Panc1 (cell line): ENCODE data around the gene SHB. TPM values are rescaled to one million over a fixed set of nuclear protein-coding genes. Genes with fewer than 3 reads are reported as not detected.

ENCODE experiments used
- ATAC-seq: fragments of 200-7000 bp; cut with Tn5 transposase; 2 replicates; pipeline ENCODE4 v1.9.1; 2020; ENCODE audit warnings: mild to moderate bottlenecking, moderate library complexity
- BruUV-seq: library from RNA; stranded (reverse); fragments of 400-500 nt; replicated peaks from 2 replicates; lab custom pipeline; 2021; lab: Mats Ljungman, UMichigan
- CTCF ChIA-PET: fragments of 300-600 bp; sonication (Branson Sonifier 250); formaldehyde crosslinking; loops from one replicate; lab custom pipeline; 2022; ENCODE audit warnings: antibody characterized with exemption; lab: Charles Lee
- POLR2A ChIA-PET: fragments of 300-600 bp; sonication (Branson Sonifier 250); formaldehyde crosslinking; loops from one replicate; lab custom pipeline; 2022; ENCODE audit warnings: antibody characterized with exemption; lab: Charles Lee
- DNase-seq: peaks from one replicate; pipeline ENCODE4 v3.0.0-alpha.2; 2010; ENCODE audit warnings: low read depth, low spot score
- H3K27ac ChIP-seq: 2 replicates; pipeline ENCODE4 v1.5.1; 2011; ENCODE audit warnings: mild to moderate bottlenecking, low read length, inconsistent platforms
- H3K27me3 ChIP-seq: fragments of 200-500 bp; sonication (Bioruptor generic); 2 replicates; pipeline ENCODE4 v1.6.0; 2014; ENCODE audit warnings: low read length, inconsistent platforms; ENCODE audit not compliant: control insufficient read depth, insufficient read depth
- H3K36me3 ChIP-seq: fragments of 200-500 bp; sonication (Bioruptor generic); 2 replicates; pipeline ENCODE4 v1.5.1; 2014; ENCODE audit warnings: inconsistent platforms, mild to moderate bottlenecking, low read length, moderate library complexity; ENCODE audit not compliant: control insufficient read depth, insufficient read depth
- H3K4me1 ChIP-seq: 2 replicates; pipeline ENCODE4 v1.5.1; 2011; ENCODE audit warnings: inconsistent platforms, mild to moderate bottlenecking, low read length, moderate library complexity; ENCODE audit not compliant: control insufficient read depth, insufficient read depth
- H3K4me3 ChIP-seq, 2 experiments: 2 replicates each; pipeline ENCODE4 v1.5.1; 2011 to 2012; ENCODE audit warnings: low read depth in 2 of 2, low read length in 2 of 2, mild to moderate bottlenecking in 2 of 2, inconsistent platforms in 1 of 2, moderate library complexity in 1 of 2
- H3K9me3 ChIP-seq: fragments of 200-500 bp; sonication (Bioruptor generic); 2 replicates; pipeline ENCODE4 v1.5.1; 2014; ENCODE audit warnings: low read depth, mild to moderate bottlenecking, inconsistent platforms, low read length, moderate library complexity; ENCODE audit not compliant: control insufficient read depth, insufficient read depth
- POLR2AphosphoS5 ChIP-seq: IDR thresholded peaks from 2 replicates; pipeline ENCODE4 v1.6.1; 2012; ENCODE audit warnings: mild to moderate bottlenecking, low read depth, low read length, moderate library complexity
- SIN3A ChIP-seq: IDR thresholded peaks from 2 replicates; pipeline ENCODE4 v1.6.1; 2012; ENCODE audit warnings: low read depth, mild to moderate bottlenecking, low read length, moderate library complexity, borderline replicate concordance; ENCODE audit not compliant: insufficient read depth
- TCF7L2 ChIP-seq: IDR thresholded peaks from 2 replicates; pipeline ENCODE4 v1.6.1; 2011; ENCODE audit warnings: mild to moderate bottlenecking, low read depth, low read length, inconsistent platforms
- in situ Hi-C: cut with HindIII; loops from 2 replicates; pipeline ENCODE4 v1.10.0; 2016; ENCODE audit warnings: low sequenced_read_pairs, low pct_unique_long_range_greater_than_20kb
- intact Hi-C: fragments of 100-400 bp; cut with micrococcal nuclease; formaldehyde crosslinking; loops from one replicate; pipeline ENCODE4 v1.10.0; 2022; ENCODE audit not compliant: unreplicated experiment
- total RNA-seq: library from RNA; stranded (reverse); gene quantifications from one replicate; pipeline ENCODE4 v1.2.1, GENCODE V29; 2021; ENCODE audit not compliant: unreplicated experiment
- TF ChIP-seq, protein P1 (sequence below): fragments of 450-650 bp; IDR thresholded peaks from 2 replicates; pipeline ENCODE4 v1.5.1; 2017; ENCODE audit warnings: mild to moderate bottlenecking
- TF ChIP-seq, protein P2 (sequence below), 2 experiments: IDR thresholded peaks; 2 replicates each; pipeline ENCODE4 v1.6.1; 2011 to 2012; ENCODE audit warnings: low read depth in 2 of 2, control low read depth in 1 of 2, low read length in 1 of 2, mild to moderate bottlenecking in 1 of 2, moderate library complexity in 1 of 2; ENCODE audit not compliant: insufficient read depth in 1 of 2

SHB gene
- total RNA-seq, 1 experiment from 2014 or later: 59.9 TPM

DNA sequence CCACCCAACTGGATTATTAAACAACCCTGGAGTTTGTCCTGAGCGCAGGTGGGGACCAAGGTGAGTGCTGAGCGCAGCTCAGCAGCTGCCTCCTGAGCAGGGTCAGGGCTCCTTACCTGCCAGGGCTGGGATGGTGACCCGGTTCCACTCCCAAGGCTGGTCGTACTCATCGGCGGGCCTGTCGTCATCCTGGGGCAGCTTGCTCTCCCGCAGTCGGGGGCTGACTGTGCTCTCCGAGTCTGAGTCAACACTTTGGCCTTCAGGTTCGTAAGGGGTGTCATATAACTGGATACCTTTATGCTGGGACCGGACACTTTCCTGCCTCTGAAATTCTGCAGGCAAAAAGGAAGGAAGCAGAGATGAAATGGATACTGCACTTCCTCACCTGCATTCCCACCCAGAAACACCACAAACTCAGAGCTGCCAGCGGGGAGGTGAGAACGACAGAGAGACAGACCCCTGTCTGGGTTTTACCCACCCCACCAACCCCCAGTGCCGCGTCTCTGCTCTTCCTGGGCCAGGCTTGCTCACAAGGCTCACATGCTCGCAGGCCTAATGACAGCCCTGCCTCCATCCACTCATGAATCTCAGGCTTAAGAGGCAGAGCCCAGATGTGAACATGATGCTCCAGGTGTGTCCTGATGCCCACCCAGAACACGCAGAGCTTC, 94.4 kb downstream of the SHB start:
- no TSS peak for BruUV-seq
- ATAC-seq (peak; percentile 49; the same call in 1 of the 2 replicates), DNase-seq (no peak)
- Histone ChIP-seq H3K4me1 (peaks cover 24% of the 10 kb centered on the region), H3K27ac (peak overlapping the region; percentile 29; the same call in 1 of the 2 replicates), H3K27me3 (no peaks in the 10 kb centered on the region), H3K4me3 (no peak overlapping the region), H3K36me3 (peaks cover 4% of the 10 kb centered on the region; the same call in 1 of the 2 replicates), H3K9me3 (no peaks in the 10 kb centered on the region)
- in situ Hi-C loops: no loop called here
- intact Hi-C loops: no loop called here
- ChIA-PET CTCF (no interaction called here), POLR2A (interaction anchor here (0.7 kb wide), 1 partner anchor 194 kb away, joined by 3 read pairs; no protein-coding TSS in a partner anchor)
- TF ChIP-seq TCF7L2 (no peak), POLR2AphosphoS5 (0 out of 2 replicates have a peak, but pooled peaks have one; percentile 9)
- TF ChIP-seq, protein P1, sequence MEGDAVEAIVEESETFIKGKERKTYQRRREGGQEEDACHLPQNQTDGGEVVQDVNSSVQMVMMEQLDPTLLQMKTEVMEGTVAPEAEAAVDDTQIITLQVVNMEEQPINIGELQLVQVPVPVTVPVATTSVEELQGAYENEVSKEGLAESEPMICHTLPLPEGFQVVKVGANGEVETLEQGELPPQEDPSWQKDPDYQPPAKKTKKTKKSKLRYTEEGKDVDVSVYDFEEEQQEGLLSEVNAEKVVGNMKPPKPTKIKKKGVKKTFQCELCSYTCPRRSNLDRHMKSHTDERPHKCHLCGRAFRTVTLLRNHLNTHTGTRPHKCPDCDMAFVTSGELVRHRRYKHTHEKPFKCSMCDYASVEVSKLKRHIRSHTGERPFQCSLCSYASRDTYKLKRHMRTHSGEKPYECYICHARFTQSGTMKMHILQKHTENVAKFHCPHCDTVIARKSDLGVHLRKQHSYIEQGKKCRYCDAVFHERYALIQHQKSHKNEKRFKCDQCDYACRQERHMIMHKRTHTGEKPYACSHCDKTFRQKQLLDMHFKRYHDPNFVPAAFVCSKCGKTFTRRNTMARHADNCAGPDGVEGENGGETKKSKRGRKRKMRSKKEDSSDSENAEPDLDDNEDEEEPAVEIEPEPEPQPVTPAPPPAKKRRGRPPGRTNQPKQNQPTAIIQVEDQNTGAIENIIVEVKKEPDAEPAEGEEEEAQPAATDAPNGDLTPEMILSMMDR: no peak
- TF ChIP-seq, protein P2, sequence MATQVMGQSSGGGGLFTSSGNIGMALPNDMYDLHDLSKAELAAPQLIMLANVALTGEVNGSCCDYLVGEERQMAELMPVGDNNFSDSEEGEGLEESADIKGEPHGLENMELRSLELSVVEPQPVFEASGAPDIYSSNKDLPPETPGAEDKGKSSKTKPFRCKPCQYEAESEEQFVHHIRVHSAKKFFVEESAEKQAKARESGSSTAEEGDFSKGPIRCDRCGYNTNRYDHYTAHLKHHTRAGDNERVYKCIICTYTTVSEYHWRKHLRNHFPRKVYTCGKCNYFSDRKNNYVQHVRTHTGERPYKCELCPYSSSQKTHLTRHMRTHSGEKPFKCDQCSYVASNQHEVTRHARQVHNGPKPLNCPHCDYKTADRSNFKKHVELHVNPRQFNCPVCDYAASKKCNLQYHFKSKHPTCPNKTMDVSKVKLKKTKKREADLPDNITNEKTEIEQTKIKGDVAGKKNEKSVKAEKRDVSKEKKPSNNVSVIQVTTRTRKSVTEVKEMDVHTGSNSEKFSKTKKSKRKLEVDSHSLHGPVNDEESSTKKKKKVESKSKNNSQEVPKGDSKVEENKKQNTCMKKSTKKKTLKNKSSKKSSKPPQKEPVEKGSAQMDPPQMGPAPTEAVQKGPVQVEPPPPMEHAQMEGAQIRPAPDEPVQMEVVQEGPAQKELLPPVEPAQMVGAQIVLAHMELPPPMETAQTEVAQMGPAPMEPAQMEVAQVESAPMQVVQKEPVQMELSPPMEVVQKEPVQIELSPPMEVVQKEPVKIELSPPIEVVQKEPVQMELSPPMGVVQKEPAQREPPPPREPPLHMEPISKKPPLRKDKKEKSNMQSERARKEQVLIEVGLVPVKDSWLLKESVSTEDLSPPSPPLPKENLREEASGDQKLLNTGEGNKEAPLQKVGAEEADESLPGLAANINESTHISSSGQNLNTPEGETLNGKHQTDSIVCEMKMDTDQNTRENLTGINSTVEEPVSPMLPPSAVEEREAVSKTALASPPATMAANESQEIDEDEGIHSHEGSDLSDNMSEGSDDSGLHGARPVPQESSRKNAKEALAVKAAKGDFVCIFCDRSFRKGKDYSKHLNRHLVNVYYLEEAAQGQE (IDR thresholded peaks at IDR 0.05; ENCODE audit: insufficient read depth in 1 of 2, low read depth in 2 of 2, low read length in 1 of 2): no peak

DNA sequence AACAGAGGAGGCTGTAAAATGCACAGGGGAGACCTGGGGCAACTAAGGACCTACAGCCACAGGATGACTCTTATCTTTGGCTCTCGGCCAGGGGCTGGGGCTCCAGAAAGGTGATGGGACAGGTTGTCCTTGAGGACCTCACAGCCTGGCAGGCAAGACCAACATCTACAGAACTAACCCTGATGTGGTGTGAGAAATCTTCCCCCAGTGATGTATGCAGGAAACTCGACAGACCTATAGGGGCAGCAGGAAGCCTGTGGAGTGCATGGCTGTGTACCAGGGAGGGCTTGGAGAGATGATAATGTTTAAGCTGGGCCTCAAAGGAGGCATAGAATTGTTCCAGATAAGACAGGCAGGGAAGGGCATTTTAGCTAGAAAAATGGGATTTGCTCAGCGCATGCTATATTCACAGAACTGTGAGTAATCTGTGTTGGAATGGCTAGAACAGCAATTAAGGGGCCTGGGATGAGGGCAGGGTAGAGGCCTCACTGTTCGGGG, 96.6 kb downstream of the SHB start:
- intact Hi-C loops: no loop called here
- in situ Hi-C loops: no loop called here
- Histone ChIP-seq H3K27me3 (no peaks in the 10 kb centered on the region), H3K4me1 (peaks cover 33% of the 10 kb centered on the region), H3K36me3 (peaks cover 4% of the 10 kb centered on the region; the same call in 1 of the 2 replicates), H3K9me3 (no peaks in the 10 kb centered on the region), H3K4me3 (no peak overlapping the region), H3K27ac (no peak overlapping the region)
- CTCF ChIA-PET: no interaction called here
- ATAC-seq (no peak), DNase-seq (no peak)
- POLR2A ChIA-PET: no interaction called here
- TF ChIP-seq, protein P2 (IDR thresholded peaks at IDR 0.05; ENCODE audit: insufficient read depth in 1 of 2, low read depth in 2 of 2, low read length in 1 of 2): no peak
- TF ChIP-seq SIN3A (no peak), TCF7L2 (no peak), POLR2AphosphoS5 (no peak)
- TF ChIP-seq, protein P1: no peak
- BruUV-seq: no TSS peak
